ENCODE data around the gene CAMK2D.
"Not testable (repeated sequence)": the region's sequence is repeated elsewhere in the genome, so short reads cannot be mapped to it uniquely, and the experiment has no call there.

The CAMK2D gene

DNA sequence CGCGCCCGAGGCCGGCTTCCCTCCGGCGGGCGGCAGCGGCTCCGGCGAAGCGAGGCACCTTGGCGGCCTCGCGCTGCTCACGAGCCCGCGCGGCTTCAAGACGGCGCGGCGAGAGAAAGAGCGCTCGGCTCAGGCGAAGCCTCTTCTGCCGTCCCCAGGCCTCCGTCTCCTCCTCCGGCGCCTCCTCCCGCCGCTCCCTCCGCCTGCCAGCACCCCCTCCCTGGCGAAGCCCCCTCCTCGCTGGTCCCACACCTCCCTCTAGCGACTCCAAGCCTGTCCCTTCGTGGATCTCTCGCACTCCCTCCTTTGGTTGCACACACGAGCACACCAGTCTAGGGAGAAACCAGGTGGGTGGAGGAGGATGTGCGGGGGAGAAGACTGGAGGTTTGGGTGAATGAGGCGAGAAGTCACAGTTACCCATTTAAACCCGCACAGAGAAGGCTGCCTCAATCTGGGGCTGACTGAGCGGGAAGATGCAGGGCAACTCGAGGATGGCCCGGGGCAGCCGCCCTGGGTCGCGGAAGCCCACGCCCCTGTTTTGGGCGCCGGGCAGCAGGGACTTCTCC is at the start of gene CAMK2D:
Gene CAMK2D (minus strand): TSS at position 119 of the 566 bp plus-strand sequence. CDS start 670 bp downstream, outside the sequence.
- peak; percentile 82 for DNase-seq (ENCODE audit: low spot score)

DNA sequence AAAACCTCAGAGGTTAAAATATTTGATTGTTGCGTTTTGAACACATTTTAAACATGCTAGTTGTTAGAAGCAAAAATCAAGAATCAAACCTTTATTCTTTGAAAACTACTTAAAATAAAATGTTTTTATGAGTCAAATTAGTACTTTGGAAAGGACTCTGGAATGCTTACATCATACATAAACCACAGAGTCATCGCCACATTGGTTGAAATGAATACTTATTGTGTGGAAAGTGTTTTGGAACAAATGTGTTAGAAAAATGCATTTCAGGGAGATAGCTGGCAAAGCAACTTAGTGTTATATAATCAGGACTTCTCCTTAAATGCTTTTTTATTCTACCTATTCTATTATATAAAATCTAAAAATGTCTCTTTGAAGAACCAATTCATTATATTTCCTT is 49.4 kb upstream of the CAMK2D start:
- no peak for DNase-seq (ENCODE audit: low spot score)

DNA sequence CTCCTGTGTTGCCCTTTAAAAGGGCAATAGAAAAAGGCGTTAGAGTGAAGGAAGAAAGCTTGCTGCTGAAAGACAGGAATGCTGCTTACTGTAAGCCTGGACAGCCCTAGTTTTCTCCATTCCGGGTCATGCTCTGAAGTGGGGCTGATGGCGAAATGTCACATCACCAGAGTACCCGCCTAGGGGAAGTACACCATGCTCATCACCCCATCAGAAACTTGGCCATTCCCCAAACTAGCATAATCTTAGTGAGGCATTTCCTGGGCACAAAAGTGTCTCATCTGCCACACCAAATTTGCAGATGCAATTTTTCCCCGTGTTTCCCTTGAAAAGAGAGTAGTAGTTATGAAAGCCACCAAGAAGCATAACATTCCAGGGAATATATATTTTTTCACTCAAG is 47.8 kb upstream of the CAMK2D start:
- DNase-seq (ENCODE audit: low spot score) = no peak

DNA sequence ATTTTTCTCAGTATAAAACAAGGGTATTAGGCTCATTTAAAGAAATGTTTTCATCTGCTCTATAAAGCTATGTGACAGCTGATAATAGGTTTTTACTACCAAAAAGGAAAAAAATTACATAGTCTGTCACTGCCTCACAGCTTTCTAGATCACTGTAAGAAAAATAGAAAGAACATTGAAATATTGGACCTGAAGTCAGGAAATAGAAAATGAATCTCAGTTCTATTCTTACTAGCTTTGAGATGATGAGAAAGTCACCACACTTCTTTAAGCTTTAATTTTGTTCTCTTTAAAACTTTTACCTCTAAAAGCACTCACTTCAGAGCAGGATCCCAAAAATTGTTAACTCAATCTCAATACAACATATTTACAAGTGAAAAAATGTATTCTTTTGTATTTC is 45.3 kb upstream of the CAMK2D start:
- DNase-seq (ENCODE audit: low spot score) = no peak

DNA sequence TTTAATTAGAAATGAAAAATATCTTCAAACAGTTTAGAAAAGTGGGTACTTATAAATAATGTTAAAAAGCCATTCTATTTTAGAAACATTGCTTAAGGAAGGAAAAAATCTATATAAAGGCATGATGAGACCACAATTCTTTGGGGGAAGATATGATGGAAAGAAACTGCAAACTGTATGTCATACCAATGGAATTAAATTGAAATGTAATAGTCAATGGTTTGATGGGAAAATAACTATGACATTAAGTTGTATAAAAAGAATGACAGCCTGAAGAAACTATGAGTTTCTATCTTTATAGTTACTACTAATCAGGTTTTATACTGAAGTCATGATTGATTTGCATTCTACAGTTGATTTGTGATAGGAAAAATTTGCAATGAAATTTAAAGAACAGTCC is 40.3 kb upstream of the CAMK2D start:
- DNase-seq (ENCODE audit: low spot score) = no peak

DNA sequence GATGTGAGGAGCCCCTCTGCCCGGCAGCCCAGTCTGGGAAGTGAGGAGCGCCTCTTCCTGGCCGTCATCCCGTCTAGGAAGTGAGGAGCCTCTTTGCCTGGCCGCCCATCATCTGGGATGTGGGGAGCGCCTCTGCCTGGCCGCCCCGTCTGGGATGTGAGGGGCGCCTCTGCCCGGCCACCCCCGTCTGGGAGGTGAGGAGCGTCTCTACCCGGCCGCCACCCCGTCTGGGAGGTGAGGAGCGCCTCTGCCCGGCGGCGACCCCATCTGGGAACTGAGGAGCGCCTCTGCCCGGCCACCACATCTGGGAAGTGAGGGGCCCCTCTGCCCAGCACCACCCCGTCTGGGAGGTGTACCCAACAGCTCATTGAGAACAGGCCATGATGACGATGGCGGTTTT is 34.8 kb upstream of the CAMK2D start:
- not testable (repeated sequence) for DNase-seq (ENCODE audit: low spot score)

DNA sequence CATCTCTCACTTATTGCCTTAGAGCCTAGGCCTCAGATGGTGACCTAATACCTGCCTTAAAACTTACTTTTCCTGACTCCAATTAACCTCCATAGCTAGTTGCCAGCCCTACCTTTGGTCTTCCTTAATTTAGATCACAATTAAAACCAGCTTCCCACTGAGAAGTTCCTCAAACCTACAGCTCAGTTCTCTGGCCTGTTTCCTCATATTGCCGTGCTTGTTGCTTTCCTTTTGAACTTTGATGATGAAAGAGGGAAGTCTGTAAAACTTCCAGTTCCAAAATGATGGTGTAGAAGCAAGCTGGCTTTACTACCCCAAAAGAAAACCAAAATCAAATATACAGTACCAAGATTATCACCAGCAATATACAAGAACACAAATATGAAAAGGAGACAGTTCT is 28.9 kb upstream of the CAMK2D start:
- DNase-seq (ENCODE audit: low spot score) = no peak

DNA sequence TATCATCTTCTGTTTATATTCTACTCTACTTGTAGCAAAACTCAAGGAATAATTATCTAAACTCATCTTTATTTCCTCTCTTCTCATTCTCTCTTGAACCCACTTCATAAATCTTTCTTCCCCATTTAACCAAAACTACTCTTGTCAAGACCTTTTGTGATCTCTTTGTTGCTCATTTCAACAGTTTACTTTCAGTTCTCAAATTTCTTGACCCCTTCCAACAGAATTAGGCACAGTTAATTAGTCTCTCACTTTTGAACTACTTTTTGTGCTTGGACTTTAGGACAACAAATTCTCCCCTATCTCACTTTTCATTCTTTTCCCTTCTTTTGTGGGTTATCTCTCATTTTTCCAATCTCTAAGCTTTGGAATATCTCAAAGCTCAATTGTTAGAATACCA is 27.4 kb upstream of the CAMK2D start:
- no peak for DNase-seq (ENCODE audit: low spot score)

DNA sequence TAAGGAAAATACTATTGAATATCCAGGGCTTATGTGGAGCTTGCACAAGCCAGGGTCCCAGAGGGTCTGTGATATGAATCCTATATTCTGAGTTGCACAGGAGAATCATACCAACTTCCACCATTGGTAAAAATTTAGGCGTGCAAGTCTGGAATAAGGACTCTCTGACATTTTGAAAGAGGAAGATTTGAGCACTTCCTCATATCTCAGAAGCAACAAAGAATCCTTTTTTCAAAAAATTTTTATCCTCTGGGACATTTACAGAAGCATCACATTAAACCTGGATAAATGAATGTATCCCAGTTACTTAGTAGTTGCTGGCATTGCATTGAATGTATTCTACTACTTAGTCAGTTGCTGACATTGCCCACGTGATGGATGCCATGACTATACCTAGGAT is 24.2 kb upstream of the CAMK2D start:
- no peak for DNase-seq (ENCODE audit: low spot score)

DNA sequence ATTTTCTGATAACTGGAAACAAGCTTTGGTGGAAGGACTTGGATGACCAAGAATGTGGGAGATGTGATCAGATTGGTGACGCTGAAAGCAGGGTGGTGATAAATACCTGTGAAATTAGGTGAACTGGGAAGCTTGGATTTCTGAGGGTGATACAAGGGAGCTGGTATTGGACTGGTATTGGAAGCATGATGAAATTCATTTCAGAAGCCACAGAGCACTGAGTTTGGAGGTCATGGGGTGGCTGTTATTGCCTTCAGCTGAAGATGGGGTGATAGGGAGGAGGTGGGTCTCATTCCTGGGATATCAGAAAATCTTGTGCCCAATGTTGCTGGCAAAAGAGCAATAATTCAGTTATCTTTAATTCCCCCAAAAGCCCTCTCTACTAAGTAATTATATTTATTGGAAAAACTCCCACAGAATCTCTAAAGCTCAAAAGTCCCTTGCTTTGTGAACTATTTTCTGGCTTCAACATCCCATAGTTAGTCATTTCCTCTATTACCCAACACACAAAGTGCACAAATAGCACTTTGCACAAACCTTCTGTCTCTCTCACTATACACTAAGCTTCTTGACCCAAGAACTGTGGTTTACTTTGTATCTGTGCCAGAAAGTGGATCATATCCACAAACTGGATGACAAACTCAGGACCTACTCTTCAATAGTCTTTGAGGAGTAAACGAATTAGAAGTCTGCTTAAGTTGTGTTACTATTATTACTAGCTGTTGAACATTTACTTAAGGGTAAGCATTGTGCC is 23.1 kb upstream of the CAMK2D start:
- no peak for DNase-seq (ENCODE audit: low spot score)

DNA sequence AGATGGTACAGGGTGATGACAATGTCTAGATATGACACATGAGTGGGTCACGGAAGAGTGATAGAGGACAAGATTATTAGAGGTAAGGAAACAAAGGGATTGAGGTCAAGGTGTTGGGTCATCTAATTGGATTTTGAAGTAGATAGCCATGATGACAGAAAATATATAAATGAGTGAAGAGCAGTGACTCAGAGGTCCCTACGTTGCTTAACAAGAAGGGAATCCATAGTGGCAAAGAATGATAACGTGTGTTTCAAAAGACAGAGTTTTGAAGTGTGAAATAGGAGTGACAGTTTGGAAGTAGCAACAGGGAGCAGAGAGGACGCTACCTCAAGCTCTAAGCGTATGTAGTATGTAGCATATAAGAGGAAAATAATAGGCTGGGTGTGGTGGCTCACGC is 22.2 kb upstream of the CAMK2D start:
- DNase-seq (ENCODE audit: low spot score) = no peak

DNA sequence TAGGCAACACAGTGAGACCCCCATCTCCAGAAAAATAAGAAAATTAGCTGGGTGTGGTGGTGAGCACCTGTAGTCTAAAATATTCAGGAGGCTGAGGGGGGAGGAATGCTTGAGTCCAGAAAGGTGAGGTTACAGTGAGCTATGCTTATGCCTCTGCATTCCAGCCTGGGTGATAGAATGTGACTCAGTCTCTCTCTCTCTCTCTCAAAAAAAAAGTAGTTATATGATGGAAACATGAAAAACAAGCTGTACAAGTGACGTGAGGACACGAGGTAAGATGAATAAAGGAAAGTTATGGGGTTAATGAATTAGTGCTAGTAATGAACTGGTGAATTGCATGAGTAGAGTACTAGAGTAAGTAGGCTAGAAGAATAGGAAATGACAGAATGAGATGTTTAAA is 21.8 kb upstream of the CAMK2D start:
- DNase-seq (ENCODE audit: low spot score) = no peak

DNA sequence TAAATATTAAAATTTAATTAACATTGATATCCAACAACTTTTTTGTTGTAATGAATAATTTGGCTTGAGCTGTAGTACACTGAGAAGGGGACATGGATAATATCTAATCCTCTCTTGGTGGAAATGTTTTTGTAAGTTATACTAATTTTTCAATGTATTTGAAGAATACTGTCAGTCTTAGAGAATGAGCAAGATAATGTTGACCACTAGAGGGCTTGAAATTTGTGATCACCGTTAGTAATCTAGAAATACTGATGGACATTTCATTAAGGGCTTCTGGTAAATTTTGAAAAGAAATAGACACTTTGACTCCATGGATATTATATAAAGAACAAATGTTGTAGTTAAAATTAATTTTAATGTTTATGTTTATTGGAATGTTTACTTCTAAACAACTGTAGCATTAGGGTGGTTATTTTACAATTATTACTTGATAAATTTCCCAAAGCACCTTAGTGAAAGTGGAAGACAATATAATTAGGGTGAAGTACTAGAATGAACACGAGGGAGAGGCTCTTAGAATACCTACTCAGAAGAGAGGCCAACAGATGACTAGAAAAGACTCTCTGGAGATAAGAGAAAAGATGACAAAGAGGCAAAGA is 20.0 kb upstream of the CAMK2D start:
- DNase-seq (ENCODE audit: low spot score) = peak; percentile 14

DNA sequence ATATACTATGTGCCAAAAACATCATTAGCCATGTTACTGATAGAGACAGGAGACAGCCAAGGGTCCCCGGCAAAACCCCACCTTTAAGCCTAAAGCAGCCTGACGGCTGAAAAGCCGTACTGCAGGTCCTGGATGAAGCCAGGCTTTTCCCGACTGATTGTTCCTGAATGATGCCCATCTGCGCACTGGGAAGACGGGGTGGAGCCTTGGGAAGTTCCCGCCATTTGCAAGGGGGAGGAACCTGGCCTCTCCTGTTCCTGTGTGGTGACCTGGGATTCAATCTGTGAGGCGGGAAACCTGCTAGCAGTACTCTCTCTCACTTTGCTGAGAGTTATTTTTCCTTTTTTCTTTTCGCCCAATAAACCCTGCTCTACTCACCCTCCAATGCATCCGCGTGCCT is 15.1 kb upstream of the CAMK2D start:
- DNase-seq (ENCODE audit: low spot score) = no peak

DNA sequence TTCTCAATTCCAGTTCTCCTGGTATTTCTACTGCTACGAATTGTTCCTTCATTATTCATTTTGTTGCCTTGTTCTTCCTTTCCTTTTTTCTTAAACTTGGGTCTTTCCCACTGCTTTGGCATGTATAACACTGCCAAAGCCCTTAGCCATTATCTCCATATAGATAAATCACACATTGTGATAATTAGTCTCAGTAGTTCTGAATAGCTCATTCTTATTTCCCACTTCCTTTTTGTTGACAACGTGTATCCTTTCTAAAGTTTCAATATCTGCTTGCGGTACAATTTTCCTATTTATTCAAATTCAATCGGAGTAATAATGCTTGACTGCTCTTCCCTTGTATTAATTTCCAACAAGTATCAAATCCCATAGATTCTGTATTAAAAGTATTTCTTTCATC is 14.5 kb upstream of the CAMK2D start:
- no peak for DNase-seq (ENCODE audit: low spot score)

DNA sequence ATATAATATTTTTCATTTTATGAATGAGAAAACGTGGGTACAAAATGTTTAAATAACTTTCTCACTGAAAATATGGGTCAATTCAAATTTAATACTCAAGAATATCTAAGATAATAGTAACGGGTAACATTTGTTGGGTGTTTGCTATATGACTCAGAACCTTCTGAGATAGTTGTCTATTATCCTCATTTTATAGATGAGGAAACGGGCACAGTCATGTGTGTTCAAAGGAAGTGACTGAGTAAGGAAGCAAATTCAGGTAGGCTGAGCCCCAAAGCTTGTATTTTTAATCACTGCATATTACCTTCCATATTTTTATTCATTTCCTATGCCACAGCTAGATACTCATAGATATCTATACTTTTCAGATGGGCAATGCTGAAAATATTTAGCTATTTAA is 12.2 kb upstream of the CAMK2D start:
- no peak for DNase-seq (ENCODE audit: low spot score)

DNA sequence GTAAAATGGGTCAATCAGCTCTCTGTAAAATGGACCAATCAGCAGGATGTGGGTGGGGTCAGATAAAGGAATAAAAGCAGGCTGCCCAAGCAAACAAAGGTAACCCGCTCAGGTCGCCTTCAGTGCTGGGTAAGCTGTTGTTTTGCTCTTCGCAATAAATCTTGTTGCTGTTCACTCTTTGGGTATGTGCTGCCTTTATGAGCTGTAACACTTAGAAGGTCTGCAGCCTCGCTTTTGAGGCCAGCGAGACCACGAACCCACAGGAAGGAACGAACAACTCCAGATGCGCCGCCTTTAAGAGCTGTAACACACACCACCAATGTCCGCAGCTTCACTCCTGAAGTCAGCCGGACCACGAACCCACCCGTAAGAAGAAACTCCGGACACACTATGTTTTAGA is 11.5 kb upstream of the CAMK2D start:
- DNase-seq (ENCODE audit: low spot score) = no peak

DNA sequence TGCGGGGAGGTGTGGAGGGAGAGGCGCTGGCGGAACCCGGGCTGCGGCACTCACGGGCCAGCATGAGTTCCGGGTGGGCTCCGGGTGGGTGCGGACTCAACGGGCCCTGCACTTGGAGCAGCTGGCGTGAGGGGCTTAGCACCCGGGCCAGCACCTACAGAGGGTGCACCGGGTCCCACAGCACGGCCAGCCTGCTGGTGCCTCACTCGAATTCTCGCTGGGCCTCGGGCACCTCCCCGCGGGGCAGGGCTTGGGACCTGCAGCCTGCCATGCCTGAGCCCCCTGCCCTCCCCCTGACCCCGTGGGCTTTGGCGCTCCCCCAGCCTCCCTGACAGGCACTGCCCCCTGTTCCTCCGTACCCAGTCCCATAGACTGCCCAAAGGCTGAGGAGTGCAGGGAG is 10.8 kb upstream of the CAMK2D start:
- no peak for DNase-seq (ENCODE audit: low spot score)

DNA sequence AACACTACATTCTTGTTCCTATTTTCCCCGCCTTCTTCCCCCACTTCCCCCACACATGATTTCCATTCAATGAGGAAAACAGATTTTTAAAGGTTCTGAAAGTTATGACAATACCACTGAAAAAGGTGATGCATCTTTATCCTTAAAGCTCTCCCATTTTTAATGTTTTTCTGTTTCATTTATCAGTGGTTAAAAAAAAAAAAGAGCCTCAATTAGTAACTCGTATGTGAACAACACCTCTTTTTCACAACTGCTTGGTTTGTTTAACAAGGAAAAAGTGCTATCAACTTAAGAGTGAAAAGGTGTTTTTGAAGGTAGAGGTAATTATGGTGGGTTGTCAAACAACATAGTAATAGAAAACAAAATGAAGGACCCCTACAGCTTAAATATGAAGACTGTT is 8.2 kb upstream of the CAMK2D start:
- DNase-seq (ENCODE audit: low spot score) = no peak

DNA sequence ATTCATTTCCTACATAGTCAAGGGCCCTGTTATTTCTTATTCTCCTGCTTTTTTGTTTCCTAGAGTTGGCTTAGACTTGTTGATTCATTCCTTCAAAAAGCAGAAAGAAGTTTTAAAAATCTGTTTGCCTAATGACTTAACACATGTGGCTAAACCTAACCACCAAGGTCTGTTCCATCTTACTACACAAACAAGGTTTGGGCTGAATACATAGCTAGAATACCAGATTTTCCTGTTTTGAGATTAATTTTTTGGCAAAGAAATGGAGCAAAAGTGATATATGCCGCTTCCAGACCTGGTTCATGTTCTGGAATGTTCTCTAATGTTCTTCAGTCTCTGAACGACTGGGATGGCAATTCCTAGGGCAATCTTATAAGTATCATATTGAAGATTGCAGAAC is 7.4 kb upstream of the CAMK2D start:
- no peak for DNase-seq (ENCODE audit: low spot score)

DNA sequence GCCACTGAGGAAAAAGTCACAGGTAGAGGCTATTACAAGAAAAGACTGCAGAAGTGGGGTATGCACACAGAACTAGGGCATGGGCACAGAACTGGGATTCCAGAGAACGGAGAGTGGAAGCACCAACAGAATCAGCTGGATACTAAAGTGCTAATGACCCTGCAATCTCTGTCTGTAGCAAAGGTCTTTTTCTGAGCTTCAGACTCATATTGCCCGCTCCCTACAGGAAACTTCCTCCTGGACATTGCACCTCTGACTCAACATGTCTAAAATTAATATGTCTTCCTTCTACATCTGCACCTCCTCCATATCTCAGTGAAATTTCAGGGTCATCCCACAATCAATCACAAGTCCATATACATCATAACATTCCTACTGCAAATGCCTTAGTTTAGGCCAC is 5.3 kb upstream of the CAMK2D start:
- no peak for DNase-seq (ENCODE audit: low spot score)

DNA sequence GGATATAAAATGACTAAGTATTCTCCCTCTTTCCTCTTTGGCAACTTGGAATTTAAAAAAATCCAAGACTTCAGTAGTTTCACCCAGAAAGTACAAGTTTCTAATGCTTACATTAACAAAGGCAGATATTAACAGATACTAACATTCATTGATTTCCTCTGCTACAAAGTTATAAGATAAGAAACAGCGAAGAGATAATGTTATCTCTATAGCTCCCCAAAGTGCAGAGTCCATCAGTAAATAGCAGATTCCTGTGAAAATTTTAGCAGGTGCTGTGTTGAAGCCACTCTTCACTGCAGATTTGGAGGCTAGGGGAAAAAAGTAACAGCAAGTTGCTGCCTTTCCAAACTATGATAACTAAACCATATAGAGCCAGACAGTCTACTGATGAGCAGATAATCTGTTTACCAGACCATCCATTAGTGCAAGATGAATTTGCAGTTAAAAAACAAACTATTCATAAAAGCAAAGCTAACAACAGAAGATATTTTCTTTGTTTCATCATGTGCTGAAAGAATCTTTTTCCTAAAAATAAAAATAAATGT is 3.3 kb upstream of the CAMK2D start:
- no peak for DNase-seq (ENCODE audit: low spot score)

DNA sequence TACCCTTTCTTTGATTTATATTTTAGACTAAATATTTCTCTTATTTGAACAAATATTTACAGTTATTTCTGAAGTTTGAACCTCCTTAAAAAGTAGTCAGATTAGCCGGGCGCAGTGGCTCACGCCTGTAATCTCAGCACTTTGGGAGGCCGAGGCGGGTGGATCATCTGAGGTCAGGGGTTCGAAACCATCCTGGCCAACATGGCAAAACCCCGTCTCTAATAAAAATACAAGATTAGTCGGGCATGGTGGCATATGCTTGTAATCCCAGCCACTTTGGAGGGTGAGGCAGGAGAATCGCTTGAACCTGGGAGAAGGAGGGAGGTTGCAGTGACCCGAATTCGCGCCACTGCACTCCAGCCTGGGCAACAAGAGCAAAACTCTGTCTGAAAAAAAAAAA is 2.4 kb upstream of the CAMK2D start:
- not testable (repeated sequence) for DNase-seq (ENCODE audit: low spot score)

DNA sequence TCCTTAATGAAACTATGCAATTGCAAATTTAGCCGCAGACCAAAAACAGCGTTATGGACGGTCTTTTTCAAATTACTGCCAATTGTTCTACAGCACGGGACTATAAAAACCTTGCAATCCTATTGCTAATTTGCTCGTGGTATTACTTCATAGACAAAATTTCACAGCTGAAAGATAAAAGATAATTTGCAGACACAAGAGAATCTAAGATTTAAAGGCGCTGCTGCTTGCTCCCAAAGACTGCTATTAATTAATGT is 1.4 kb upstream of the CAMK2D start:
- no peak for DNase-seq (ENCODE audit: low spot score)
